H9 (cell line): ENCODE measurements around the gene EPHB2. TPM values are rescaled to one million over a fixed set of nuclear protein-coding genes. Genes with fewer than 3 reads are reported as not detected.

Experiments used
- DNase-seq: peaks from one replicate; pipeline ENCODE4 v3.0.0-alpha.2; 2017
- H2AFZ ChIP-seq: one replicate; pipeline ENCODE4 v1.6.1; 2013; ENCODE audit warnings: mild to moderate bottlenecking, low read length, control low read depth, moderate library complexity
- H2AK5ac ChIP-seq: 2 replicates; pipeline ENCODE4 v1.6.1; 2013; ENCODE audit warnings: low read length, control low read depth, mixed read lengths; ENCODE audit not compliant: insufficient read length
- H2BK120ac ChIP-seq: one replicate; pipeline ENCODE4 v1.6.1; 2013; ENCODE audit warnings: low read depth, mild to moderate bottlenecking, low read length, control low read depth, inconsistent platforms; ENCODE audit not compliant: poor library complexity, severe bottlenecking
- H2BK12ac ChIP-seq: 2 replicates; pipeline ENCODE4 v1.6.1; 2013; ENCODE audit warnings: low read length, control low read depth, mixed read lengths, low read depth; ENCODE audit not compliant: insufficient read length
- H2BK15ac ChIP-seq: 2 replicates; pipeline ENCODE4 v1.6.1; 2013; ENCODE audit warnings: low read depth, low read length, control low read depth
- H2BK20ac ChIP-seq: one replicate; pipeline ENCODE4 v1.6.1; 2013; ENCODE audit warnings: low read depth, mild to moderate bottlenecking, low read length, control low read depth, inconsistent platforms; ENCODE audit not compliant: poor library complexity, severe bottlenecking
- H2BK5ac ChIP-seq: 2 replicates; pipeline ENCODE4 v1.6.1; 2013; ENCODE audit warnings: low read length, control low read depth, mixed read lengths; ENCODE audit not compliant: insufficient read length
- H3K14ac ChIP-seq: 2 replicates; pipeline ENCODE4 v1.6.1; 2013; ENCODE audit warnings: low read length, control low read depth; ENCODE audit not compliant: insufficient read depth
- H3K18ac ChIP-seq: 2 replicates; pipeline ENCODE4 v1.6.1; 2013; ENCODE audit warnings: low read depth, mild to moderate bottlenecking, mixed read lengths, low read length, control low read depth; ENCODE audit not compliant: insufficient read length
- H3K23ac ChIP-seq: 2 replicates; pipeline ENCODE4 v1.6.1; 2013; ENCODE audit warnings: low read length, control low read depth, mixed read lengths, low read depth; ENCODE audit not compliant: insufficient read length
- H3K23me2 ChIP-seq: 2 replicates; pipeline ENCODE4 v1.6.1; 2013; ENCODE audit warnings: low read depth, mild to moderate bottlenecking, mixed read lengths, low read length, control low read depth; ENCODE audit not compliant: insufficient read length, poor library complexity, severe bottlenecking
- H3K27ac ChIP-seq: 2 replicates; pipeline ENCODE4 v1.5.1; 2013; ENCODE audit warnings: low read length, control low read depth, mixed read lengths, low read depth; ENCODE audit not compliant: insufficient read length
- H3K27me3 ChIP-seq: 2 replicates; pipeline ENCODE4 v1.6.1; 2013; ENCODE audit warnings: low read length, control low read depth, inconsistent platforms; ENCODE audit not compliant: insufficient read depth
- H3K4ac ChIP-seq: 2 replicates; pipeline ENCODE4 v1.6.1; 2013; ENCODE audit warnings: low read depth, mild to moderate bottlenecking, control low read depth, inconsistent platforms, low read length, moderate library complexity
- H3K4me1 ChIP-seq: 2 replicates; pipeline ENCODE4 v1.6.1; 2013; ENCODE audit warnings: low read length, control low read depth, inconsistent platforms; ENCODE audit not compliant: insufficient read depth
- H3K4me2 ChIP-seq: 2 replicates; pipeline ENCODE4 v1.6.1; 2013; ENCODE audit warnings: low read length, control low read depth, mixed read lengths; ENCODE audit not compliant: insufficient read length, insufficient read depth
- H3K56ac ChIP-seq: 2 replicates; pipeline ENCODE4 v1.6.1; 2013; ENCODE audit warnings: low read depth, mild to moderate bottlenecking, mixed read lengths, low read length, control low read depth; ENCODE audit not compliant: insufficient read length
- H3K79me1 ChIP-seq: 2 replicates; pipeline ENCODE4 v1.6.1; 2013; ENCODE audit warnings: low read depth, mild to moderate bottlenecking, moderate library complexity, low read length, control low read depth, inconsistent platforms; ENCODE audit not compliant: insufficient read depth, poor library complexity, severe bottlenecking
- H3K79me2 ChIP-seq: 2 replicates; pipeline ENCODE4 v1.6.1; 2013; ENCODE audit warnings: low read length, control low read depth, inconsistent platforms; ENCODE audit not compliant: insufficient read depth
- H3K9ac ChIP-seq: 2 replicates; pipeline ENCODE4 v1.6.1; 2013; ENCODE audit warnings: low read length, control low read depth, mixed read lengths; ENCODE audit not compliant: insufficient read length; ENCODE audit errors: extremely low read depth
- H3K9me3 ChIP-seq: one replicate; pipeline ENCODE4 v1.6.1; 2013; ENCODE audit warnings: low read depth, low read length, inconsistent platforms; ENCODE audit not compliant: control insufficient read depth
- H3T11ph ChIP-seq: one replicate; pipeline ENCODE4 v1.6.1; 2013; ENCODE audit warnings: mild to moderate bottlenecking, low read length, control low read depth, inconsistent platforms
- H4K20me1 ChIP-seq: one replicate; pipeline ENCODE4 v1.6.1; 2013; ENCODE audit not compliant: control insufficient read depth, insufficient read length, insufficient read depth
- H4K5ac ChIP-seq: 2 replicates; pipeline ENCODE4 v1.6.1; 2013; ENCODE audit warnings: low read depth, mild to moderate bottlenecking, mixed read lengths, low read length, control low read depth; ENCODE audit not compliant: insufficient read length
- H4K8ac ChIP-seq: replicated peaks from 2 replicates; pipeline ENCODE4 v1.6.1; 2013; ENCODE audit warnings: low read length, control low read depth, mixed read lengths, low read depth; ENCODE audit not compliant: insufficient read length
- H4K91ac ChIP-seq: 2 replicates; pipeline ENCODE4 v1.6.1; 2013; ENCODE audit warnings: low read depth, mild to moderate bottlenecking, moderate library complexity, mixed read lengths, low read length, control low read depth; ENCODE audit not compliant: insufficient read length
- H3K27ac Mint-ChIP-seq, 3 experiments: 2 replicates in 2 of 3; 3 replicates in 1 of 3; pipeline ENCODE4 v1.8.0; 2020 to 2021; ENCODE audit warnings: mixed read lengths in 3 of 3, mild to moderate bottlenecking in 1 of 3, moderate library complexity in 1 of 3
- H3K27me3 Mint-ChIP-seq: 2 replicates; pipeline ENCODE4 v1.8.0; 2021; ENCODE audit warnings: low read depth, mild to moderate bottlenecking, moderate library complexity, mixed read lengths
- H3K36me3 Mint-ChIP-seq, 3 experiments: 2 replicates in 2 of 3; 3 replicates in 1 of 3; pipeline ENCODE4 v1.8.0; 2020 to 2021; ENCODE audit warnings: low read depth in 3 of 3, mixed read lengths in 3 of 3; ENCODE audit not compliant: insufficient read depth in 1 of 3
- H3K4me1 Mint-ChIP-seq, 2 experiments: 2 replicates each; pipeline ENCODE4 v1.8.0; 2020; ENCODE audit warnings: mixed read lengths in 2 of 2
- H3K4me3 Mint-ChIP-seq, 2 experiments: 2 replicates in 1 of 2; 3 replicates in 1 of 2; pipeline ENCODE4 v1.8.0; 2020 to 2021; ENCODE audit warnings: mild to moderate bottlenecking in 2 of 2, mixed read lengths in 2 of 2, moderate library complexity in 1 of 2
- H3K9me3 Mint-ChIP-seq, 2 experiments: 2 replicates in 1 of 2; 3 replicates in 1 of 2; pipeline ENCODE4 v1.8.0; 2020; ENCODE audit warnings: mild to moderate bottlenecking in 2 of 2, mixed read lengths in 2 of 2, moderate library complexity in 1 of 2
- CTCF ChIP-seq: fragments of 200-600 bp; sonication (generic); conservative IDR thresholded peaks from 3 replicates; pipeline ENCODE4 v1.8.0; 2021; ENCODE audit warnings: antibody characterized with exemption, mild to moderate bottlenecking
- WGBS: extraction: QIAGEN DNeasy Blood & Tissue Kit; methylation state at CpG from one replicate; pipeline ENCODE4 v1.1.7; 2013; ENCODE audit warnings: missing lambda C conversion rate, low lambda C conversion rate, mixed read lengths; ENCODE audit not compliant: insufficient read length; ENCODE audit errors: extremely low coverage; 5-methylcytosine and 5-hydroxymethylcytosine counted together
- total RNA-seq: library from RNA; stranded (reverse); gene quantifications from 2 replicates; pipeline ENCODE4 v1.2.1, GENCODE V29; 2021

The EPHB2 gene
- total RNA-seq, 1 experiment from 2014 or later: 9.5 TPM

- Histone ChIP-seq H4K91ac (no peak overlapping the region), H4K5ac (no peak overlapping the region), H3K14ac (no peak overlapping the region), H3K79me2 (no peaks in the 10 kb centered on the region), H2BK120ac (no peak overlapping the region), H3K23ac (no peak overlapping the region), H3K9ac (no peak overlapping the region), H2AK5ac (no peak overlapping the region), H3K56ac (no peak overlapping the region), H3K9me3 (no peaks in the 10 kb centered on the region), H3K27me3 (no peaks in the 10 kb centered on the region), H3K4me1 (no peaks in the 10 kb centered on the region; the same call in 1 of the 2 replicates), H2BK12ac (no peak overlapping the region), H3K4ac (no peak overlapping the region), H3K27ac (no peak overlapping the region), H2BK15ac (no peak overlapping the region), H2AFZ (no peak overlapping the region), H2BK20ac (no peak overlapping the region), H3T11ph (no peak overlapping the region), H3K79me1 (no peaks in the 10 kb centered on the region), H4K8ac (no peak overlapping the region), H3K18ac (no peak overlapping the region), H2BK5ac (no peak overlapping the region), H3K23me2 (no peaks in the 10 kb centered on the region), H4K20me1 (no peaks in the 10 kb centered on the region), H3K4me2 (no peak overlapping the region)
- Mint-ChIP-seq H3K36me3 (no peaks in the 10 kb centered on the region), H3K4me1 (peaks cover 5 to 10% of the 10 kb centered on the region in 2 experiments), H3K27ac (no peak overlapping the region), H3K4me3 (no peak overlapping the region), H3K27me3 (peaks cover 19% of the 10 kb centered on the region), H3K9me3 (no peaks in the 10 kb centered on the region)
- DNase-seq: no peak
- no CpG with 5 or more reads among the region's 2 CpGs for WGBS
- TF ChIP-seq CTCF: no peak
Measured at GRCh38 chr1:22687191-22687590, 23.4 kb upstream of the EPHB2 start.
